ENCODE data around the gene MSI2. TPM values are rescaled to one million over a fixed set of nuclear protein-coding genes. Genes with fewer than 3 reads are reported as not detected.

Gene MSI2
- total RNA-seq, 2 experiments from 2014 or later = 131 to 164 TPM

DNA sequence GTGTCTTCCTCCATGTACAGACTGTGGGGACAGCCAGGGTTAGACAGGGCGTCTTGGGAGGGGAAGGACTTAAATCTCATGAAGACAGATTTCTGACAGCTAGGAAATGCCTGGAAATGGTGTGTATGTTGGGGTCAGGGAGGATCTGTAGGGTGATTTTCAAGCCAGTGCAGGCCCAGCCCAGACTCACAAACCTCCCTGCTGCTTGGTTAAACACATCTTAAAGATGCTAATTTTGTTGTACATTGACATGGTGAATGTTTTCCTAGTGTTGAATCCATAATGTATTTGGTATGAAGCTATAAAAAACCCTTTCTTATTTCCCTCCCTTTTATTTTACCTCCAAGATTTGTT lies 250.4 kb downstream of the MSI2 start:
- H3K4me2 ChIP-seq (ENCODE audit: low read length) = no peak overlapping the region
- DNase-seq (ENCODE audit: low spot score) = no peak
- TF ChIP-seq EZH2phosphoT487 (IDR thresholded peaks at IDR 0.05; ENCODE audit: borderline replicate concordance, low read depth, low read length) = no peak
- TF ChIP-seq, protein P1, sequence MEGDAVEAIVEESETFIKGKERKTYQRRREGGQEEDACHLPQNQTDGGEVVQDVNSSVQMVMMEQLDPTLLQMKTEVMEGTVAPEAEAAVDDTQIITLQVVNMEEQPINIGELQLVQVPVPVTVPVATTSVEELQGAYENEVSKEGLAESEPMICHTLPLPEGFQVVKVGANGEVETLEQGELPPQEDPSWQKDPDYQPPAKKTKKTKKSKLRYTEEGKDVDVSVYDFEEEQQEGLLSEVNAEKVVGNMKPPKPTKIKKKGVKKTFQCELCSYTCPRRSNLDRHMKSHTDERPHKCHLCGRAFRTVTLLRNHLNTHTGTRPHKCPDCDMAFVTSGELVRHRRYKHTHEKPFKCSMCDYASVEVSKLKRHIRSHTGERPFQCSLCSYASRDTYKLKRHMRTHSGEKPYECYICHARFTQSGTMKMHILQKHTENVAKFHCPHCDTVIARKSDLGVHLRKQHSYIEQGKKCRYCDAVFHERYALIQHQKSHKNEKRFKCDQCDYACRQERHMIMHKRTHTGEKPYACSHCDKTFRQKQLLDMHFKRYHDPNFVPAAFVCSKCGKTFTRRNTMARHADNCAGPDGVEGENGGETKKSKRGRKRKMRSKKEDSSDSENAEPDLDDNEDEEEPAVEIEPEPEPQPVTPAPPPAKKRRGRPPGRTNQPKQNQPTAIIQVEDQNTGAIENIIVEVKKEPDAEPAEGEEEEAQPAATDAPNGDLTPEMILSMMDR (conservative IDR thresholded peaks at IDR 0.05; ENCODE audit: low read length) = no peak
- H3K79me2 ChIP-seq (ENCODE audit: insufficient read depth, low read depth, low read length) = no peaks in the 10 kb centered on the region
- no peak overlapping the region for H3K27ac ChIP-seq (ENCODE audit: low read depth, low read length, poor library complexity, severe bottlenecking)
- H3K36me3 ChIP-seq (ENCODE audit: insufficient read depth, low read length) = no peaks in the 10 kb centered on the region; the same call in 1 of the 2 replicates
- peaks cover 7% of the 10 kb centered on the region for H3K4me1 ChIP-seq (ENCODE audit: insufficient read depth, low read length, poor library complexity, severe bottlenecking)
- H4K20me1 ChIP-seq (ENCODE audit: insufficient read depth, low read length) = no peaks in the 10 kb centered on the region
- H3K9me3 ChIP-seq (ENCODE audit: low read length) = no peaks in the 10 kb centered on the region
- intact Hi-C loops (cut with micrococcal nuclease; ENCODE audit: unreplicated experiment) = no loop called here
- H2AFZ ChIP-seq (ENCODE audit: low read length) = no peak overlapping the region
- ChIA-PET CTCF (ENCODE audit: unreplicated experiment) (no interaction called here), POLR2A (interaction anchor here (0.6 kb wide), 1 partner anchor 15 kb away, joined by 3 read pairs; no protein-coding TSS in a partner anchor)
- H3K9me2 ChIP-seq (ENCODE audit: insufficient read depth, low read length) = no peaks in the 10 kb centered on the region
- no TSS peak for BruUV-seq (replicated peaks)
- no peak overlapping the region for H3K4me3 ChIP-seq (ENCODE audit: low read depth, low read length, poor library complexity, severe bottlenecking)

DNA sequence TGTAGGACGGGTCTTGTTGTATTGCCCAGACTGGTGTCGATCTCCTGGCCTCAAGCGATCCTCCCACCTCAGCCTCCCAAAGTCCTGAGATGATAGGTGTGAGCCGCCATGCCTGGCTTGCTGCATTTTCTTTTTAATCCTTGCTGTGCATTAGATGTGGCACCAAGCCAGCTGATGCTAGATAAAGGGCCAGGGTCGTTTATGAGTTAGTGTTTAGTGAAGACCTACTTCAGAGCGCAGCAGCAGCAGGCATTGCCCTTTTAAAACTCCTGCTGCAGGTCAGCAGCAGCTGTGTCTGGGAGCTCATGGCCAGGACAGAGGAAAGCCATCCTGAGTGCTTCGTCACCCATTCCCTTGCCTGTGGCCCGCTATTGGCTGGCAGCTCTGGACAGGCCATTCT lies 251.5 kb downstream of the MSI2 start:
- intact Hi-C loops (cut with micrococcal nuclease; ENCODE audit: unreplicated experiment) = no loop called here
- CTCF ChIA-PET (ENCODE audit: unreplicated experiment) = no interaction called here

DNA sequence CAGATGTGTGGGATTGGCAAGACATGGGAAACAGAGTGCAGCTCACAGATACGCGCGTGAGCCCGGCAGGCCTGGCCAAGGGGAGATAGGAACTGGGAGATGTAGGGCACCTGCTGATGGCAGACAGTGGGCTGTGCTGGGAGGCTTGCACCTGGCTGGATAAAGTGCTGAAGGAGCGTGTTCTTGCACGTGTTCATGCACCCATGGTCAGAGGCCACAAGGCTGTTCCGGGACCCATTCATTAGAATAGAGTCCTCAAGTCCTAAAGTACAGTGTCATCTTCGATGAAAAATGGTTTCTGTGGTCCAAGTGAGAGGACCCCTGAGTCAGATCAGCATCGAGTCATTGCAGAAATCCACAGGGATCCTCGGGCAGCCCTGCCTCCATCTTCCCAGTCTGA lies 252.3 kb downstream of the MSI2 start:
- no TSS peak for BruUV-seq (replicated peaks)
- Histone ChIP-seq H3K4me3 (ENCODE audit: low read depth, low read length, poor library complexity, severe bottlenecking) (no peak overlapping the region), H3K27ac (ENCODE audit: low read depth, low read length, poor library complexity, severe bottlenecking) (no peak overlapping the region), H3K36me3 (ENCODE audit: insufficient read depth, low read length) (no peaks in the 10 kb centered on the region; the same call in 1 of the 2 replicates), H3K4me1 (ENCODE audit: insufficient read depth, low read length, poor library complexity, severe bottlenecking) (peaks cover 22% of the 10 kb centered on the region), H2AFZ (ENCODE audit: low read length) (no peak overlapping the region), H4K20me1 (ENCODE audit: insufficient read depth, low read length) (no peaks in the 10 kb centered on the region), H3K79me2 (ENCODE audit: insufficient read depth, low read depth, low read length) (no peaks in the 10 kb centered on the region), H3K4me2 (ENCODE audit: low read length) (no peak overlapping the region), H3K9me3 (ENCODE audit: low read length) (no peaks in the 10 kb centered on the region), H3K9me2 (ENCODE audit: insufficient read depth, low read length) (no peaks in the 10 kb centered on the region)
- intact Hi-C loops (cut with micrococcal nuclease; ENCODE audit: unreplicated experiment) = no loop called here
- TF ChIP-seq, protein P1 (conservative IDR thresholded peaks at IDR 0.05; ENCODE audit: low read length) = no peak
- TF ChIP-seq EZH2phosphoT487 (IDR thresholded peaks at IDR 0.05; ENCODE audit: borderline replicate concordance, low read depth, low read length) = no peak
- ChIA-PET POLR2A (interaction anchor here (2.0 kb wide), 1 partner anchor 11 kb away, joined by 4 read pairs; no protein-coding TSS in a partner anchor), CTCF (ENCODE audit: unreplicated experiment) (interaction anchor here (0.6 kb wide), 1 partner anchor 230 kb away, joined by 3 read pairs; no protein-coding TSS in a partner anchor)
- no peak for DNase-seq (ENCODE audit: low spot score)

More for the DNA sequence above, 251.5 kb downstream of the MSI2 start:
- DNase-seq (ENCODE audit: low spot score) = no peak
- POLR2A ChIA-PET = interaction anchor here (2.0 kb wide), 1 partner anchor 10 kb away, joined by 4 read pairs; no protein-coding TSS in a partner anchor
- Histone ChIP-seq H3K27ac (ENCODE audit: low read depth, low read length, poor library complexity, severe bottlenecking) (no peak overlapping the region), H3K4me1 (ENCODE audit: insufficient read depth, low read length, poor library complexity, severe bottlenecking) (peaks cover 14% of the 10 kb centered on the region), H3K36me3 (ENCODE audit: insufficient read depth, low read length) (no peaks in the 10 kb centered on the region; the same call in 1 of the 2 replicates), H3K79me2 (ENCODE audit: insufficient read depth, low read depth, low read length) (no peaks in the 10 kb centered on the region), H4K20me1 (ENCODE audit: insufficient read depth, low read length) (no peaks in the 10 kb centered on the region), H3K4me2 (ENCODE audit: low read length) (no peak overlapping the region), H2AFZ (ENCODE audit: low read length) (no peak overlapping the region), H3K9me3 (ENCODE audit: low read length) (no peaks in the 10 kb centered on the region), H3K4me3 (ENCODE audit: low read depth, low read length, poor library complexity, severe bottlenecking) (no peak overlapping the region), H3K9me2 (ENCODE audit: insufficient read depth, low read length) (no peaks in the 10 kb centered on the region)
- TF ChIP-seq EZH2phosphoT487 (IDR thresholded peaks at IDR 0.05; ENCODE audit: borderline replicate concordance, low read depth, low read length) = no peak
- TF ChIP-seq, protein P1 (conservative IDR thresholded peaks at IDR 0.05; ENCODE audit: low read length) = no peak
- BruUV-seq (replicated peaks) = no TSS peak
